Measurements from ENCODE around the gene ANKFN1. TPM values are rescaled to one million over a fixed set of nuclear protein-coding genes. Genes with fewer than 3 reads are reported as not detected.

ANKFN1 gene
- total RNA-seq, 1 donor from 2014 or later = 5.5 TPM

GRCh38 chr17:56148333-56148732, 4.9 kb upstream of the ANKFN1 start:
- no peak for DNase-seq

DNA sequence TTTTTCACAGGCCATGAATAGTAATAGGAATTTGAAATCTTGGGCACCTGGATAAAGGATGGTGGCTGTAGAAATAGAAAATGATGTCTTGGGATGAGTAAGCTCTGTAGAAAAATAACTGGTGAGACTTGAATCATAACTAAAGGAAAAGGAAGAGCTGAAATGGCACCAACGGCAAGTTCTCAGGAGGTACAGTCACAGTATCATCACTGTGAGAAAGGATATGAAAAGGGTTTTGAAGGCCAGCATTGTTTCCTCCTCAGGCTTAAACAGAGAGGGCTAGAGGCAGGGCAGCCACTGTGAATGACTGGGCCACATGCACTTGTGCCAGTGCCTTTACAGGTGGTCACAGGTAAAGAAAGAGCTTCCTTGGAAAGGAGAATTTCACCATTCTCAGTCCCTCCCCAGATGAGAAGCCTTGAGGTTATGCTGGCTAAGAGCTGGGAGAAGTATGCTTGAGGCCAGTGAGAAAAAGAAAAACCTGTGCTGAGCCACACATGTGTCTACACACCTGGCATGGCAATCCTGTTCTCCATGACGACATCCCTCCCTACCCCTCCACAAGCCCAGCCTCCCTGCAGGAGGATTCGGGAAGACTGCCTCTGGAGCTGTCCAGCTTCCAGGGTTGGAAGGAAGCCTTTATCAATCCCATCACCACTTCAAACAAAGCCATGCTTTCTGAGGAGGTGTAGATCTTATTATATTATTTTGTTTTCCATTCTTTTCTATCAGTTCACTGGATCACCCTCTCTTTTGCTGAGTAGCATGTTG, 3.8 kb upstream of the ANKFN1 start:
- no peak for DNase-seq

- no peak for DNase-seq
These were observed 2.6 kb upstream of the ANKFN1 start for GRCh38 chr17:56150649-56151048.

GRCh38 chr17:56157845-56158244, 4.6 kb downstream of the ANKFN1 start:
- no peak for DNase-seq

DNA sequence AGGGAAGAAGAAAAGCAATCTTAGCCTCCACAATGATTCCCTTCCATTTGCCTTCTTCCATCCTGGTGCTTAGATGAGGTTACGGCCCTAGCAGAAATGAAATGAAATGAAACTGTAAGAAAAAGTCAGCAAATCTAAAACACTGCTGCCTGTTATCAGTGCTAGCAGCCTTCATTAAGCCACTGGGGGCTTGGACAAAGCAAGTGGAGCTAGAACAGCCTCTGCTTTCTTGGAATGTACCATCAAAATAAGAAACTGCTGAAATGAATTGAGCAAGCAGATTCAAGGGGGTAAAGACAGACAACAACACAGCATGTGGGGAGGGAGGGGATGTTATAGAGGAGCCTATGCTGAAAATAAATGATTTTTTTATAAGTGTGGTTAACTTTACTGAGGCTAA, 5.1 kb downstream of the ANKFN1 start:
- DNase-seq = no peak

- DNase-seq = no peak
These were observed 5.9 kb downstream of the ANKFN1 start for GRCh38 chr17:56158915-56159825.

- no peak for DNase-seq
These were observed 6.6 kb downstream of the ANKFN1 start for GRCh38 chr17:56159826-56160380.

GRCh38 chr17:56160422-56160821, 7.1 kb downstream of the ANKFN1 start:
- no peak for DNase-seq

- DNase-seq = no peak
These were observed 11.9 kb downstream of the ANKFN1 start for GRCh38 chr17:56165072-56165641.

- no peak for DNase-seq
These were observed 14.2 kb downstream of the ANKFN1 start for GRCh38 chr17:56167491-56167890.

DNA sequence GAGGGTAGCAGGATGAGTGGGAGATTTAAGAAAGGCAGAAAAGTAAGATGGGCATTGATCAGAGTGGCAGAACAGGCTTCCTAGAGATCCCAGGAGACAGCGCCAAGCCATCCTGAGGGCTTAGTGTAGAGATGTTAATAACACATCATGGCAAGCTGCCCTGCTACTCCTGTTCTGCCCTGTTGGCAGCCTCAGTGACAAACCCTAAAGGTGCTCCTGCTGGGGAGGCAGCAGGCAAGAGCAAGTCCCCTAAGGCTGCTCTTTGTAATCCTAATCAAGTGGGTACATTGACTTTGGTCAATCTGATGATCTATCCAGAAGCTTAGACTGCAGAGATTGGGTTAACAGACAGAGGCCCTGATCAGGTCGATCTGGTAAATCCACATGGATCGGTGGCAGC, 16.3 kb downstream of the ANKFN1 start:
- no peak for DNase-seq

DNA sequence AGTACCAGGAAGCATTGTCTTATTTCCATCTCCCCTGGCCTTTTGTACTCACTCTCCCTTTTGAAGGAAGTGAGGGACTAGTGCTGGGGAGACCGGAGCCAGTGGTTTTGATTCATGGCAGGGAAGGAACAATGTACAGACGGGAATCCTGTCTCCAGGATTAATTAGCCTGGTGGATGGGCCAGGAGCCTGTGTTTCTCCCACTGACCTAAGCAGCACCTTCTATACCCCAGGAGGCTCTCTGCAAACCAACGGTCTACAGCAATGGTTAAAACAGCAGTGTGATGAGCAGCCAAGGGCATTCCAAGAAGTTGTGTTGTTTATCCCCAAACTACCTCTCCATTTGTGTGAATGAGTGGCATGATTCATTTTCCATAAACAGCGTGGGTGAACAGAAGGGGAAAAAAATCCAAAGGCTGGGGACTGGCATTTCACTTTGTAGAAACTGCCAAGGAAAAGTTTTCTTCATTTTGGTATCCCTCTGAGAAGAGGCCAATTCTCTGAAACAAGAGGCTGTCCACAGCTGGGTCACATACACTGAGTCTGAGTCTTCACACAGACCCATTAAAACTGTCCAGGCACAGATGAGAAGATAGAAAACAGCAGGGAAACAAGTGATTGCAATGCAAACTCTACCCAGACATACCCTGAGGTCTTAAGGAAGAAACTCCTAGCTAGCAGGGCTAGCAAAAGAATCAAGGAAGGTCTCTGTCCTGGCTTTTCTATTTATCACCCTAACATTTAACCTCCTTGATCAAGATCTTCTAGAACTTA, 18.1 kb downstream of the ANKFN1 start:
- no peak for DNase-seq

DNA sequence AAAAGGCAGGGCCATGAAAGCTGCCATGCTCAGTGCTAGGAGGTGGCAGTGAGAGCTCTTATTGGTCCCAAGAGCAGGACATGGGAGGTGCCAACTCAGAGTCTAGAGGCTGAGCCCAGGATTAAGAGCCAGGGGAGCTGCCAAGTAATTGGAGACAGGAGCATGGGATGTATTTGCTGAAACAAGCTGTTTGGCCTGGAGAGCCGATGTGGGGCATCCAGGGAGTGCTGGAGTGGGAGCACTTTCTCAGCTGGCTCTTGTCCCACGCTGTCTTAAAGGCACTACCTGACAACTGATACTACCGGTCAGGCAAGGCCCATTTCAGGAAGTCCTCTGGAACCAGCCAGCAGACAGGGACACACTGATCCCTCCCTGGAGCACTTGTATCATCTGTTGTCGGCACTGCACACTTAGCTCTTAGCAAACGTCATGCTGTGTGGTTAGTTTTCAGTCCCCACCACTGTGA, 19.3 kb downstream of the ANKFN1 start:
- DNase-seq = peak; percentile 32

GRCh38 chr17:56173026-56173425, 19.8 kb downstream of the ANKFN1 start:
- DNase-seq = no peak

GRCh38 chr17:56173958-56174835, 20.9 kb downstream of the ANKFN1 start:
- DNase-seq = no peak

DNA sequence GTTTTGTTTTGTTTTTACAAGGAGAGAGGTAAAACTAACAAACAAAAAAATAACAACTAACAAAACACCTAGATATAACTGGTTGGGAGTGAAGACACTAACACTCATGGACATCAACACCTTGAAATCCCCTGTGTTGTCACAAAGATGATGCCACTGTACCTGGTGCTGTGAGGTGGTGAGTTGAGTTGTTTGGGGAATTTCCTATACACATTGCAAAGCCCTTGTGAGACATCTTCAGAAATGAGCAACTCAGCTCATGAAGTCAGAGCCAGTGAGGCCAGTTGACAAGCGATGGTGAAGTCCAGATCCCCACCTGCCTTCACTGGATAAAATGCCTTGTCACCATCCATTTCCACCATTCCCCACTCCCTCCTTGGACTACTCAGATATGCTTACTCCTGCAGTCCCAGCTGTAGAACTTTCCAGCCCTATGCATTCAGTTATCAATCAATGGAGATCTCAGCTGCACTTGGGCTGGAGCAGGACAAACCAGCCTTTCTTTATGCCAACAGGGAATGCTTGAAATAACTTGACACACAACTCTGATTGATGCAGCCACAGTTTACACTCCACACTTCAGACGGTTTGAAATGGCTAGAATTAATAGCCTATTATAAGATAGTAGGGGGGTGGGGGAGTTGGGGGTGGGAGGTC, 22.2 kb downstream of the ANKFN1 start:
- DNase-seq = no peak

DNA sequence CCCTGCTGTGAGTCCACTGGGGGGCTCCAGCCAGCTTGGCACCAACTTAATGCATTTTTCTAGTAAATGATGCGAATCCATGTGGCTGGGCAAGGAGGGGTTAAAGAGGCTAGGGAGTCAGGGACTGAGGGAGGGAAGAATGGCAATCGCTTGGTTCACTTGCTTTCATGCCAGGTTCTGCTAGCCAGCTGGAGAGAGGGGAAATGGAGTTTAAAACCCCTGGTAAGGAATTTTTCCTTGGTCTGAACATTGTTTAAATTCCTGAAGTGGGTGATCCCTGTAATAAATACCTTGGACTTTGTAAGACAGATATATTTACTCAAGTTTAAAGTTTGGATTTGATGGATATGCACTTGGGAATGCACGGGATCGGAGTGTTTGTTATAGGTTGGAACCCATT, 22.8 kb downstream of the ANKFN1 start:
- no peak for DNase-seq

GRCh38 chr17:56177361-56177760, 24.1 kb downstream of the ANKFN1 start:
- no peak for DNase-seq

DNA sequence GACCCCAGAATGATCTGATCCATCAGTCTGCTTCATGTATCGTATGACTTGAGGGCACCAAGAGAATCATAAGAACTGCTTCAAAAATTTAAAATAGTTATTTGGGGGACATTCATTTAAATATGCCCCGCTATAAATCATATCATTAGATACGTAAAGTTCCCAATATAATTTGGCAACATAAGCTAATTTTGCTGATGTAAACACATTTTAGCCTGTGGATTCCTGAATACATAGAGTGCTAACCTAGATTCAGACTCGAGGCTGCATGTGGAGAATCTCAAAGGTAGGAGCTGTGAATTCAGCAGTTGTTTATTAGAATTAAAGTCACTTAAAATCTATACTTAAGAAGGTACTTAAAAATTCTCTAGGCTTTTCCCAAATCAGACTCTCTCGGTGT, 24.9 kb downstream of the ANKFN1 start:
- no peak for DNase-seq

- no peak for DNase-seq
These were observed 28.8 kb downstream of the ANKFN1 start for GRCh38 chr17:56182081-56182480.

Data from skin of body (tissue), 2 donors.